Endodermal cell (in vitro differentiated cells): ENCODE results near the gene BCOR. TPM values are rescaled to one million over a fixed set of nuclear protein-coding genes. Genes with fewer than 3 reads are reported as not detected.

Experiments used
- DNase-seq: peaks from one replicate; pipeline ENCODE4 v3.0.0-alpha.2; 2017
- H3K27ac ChIP-seq: 2 replicates; pipeline ENCODE4 v1.5.1; 2013; ENCODE audit warnings: mild to moderate bottlenecking, low read depth, low read length, moderate library complexity
- H3K27me3 ChIP-seq: 2 replicates; pipeline ENCODE4 v1.6.1; 2013; ENCODE audit warnings: mild to moderate bottlenecking, low read length, moderate library complexity; ENCODE audit not compliant: insufficient read depth, control insufficient read depth, poor library complexity, severe bottlenecking
- H3K36me3 ChIP-seq: 2 replicates; pipeline ENCODE4 v1.7.0; 2013; ENCODE audit warnings: mild to moderate bottlenecking, low read length, moderate library complexity; ENCODE audit not compliant: control insufficient read depth, insufficient read depth
- H3K4me1 ChIP-seq: one replicate; pipeline ENCODE4 v1.7.0; 2013; ENCODE audit warnings: low read length; ENCODE audit not compliant: control insufficient read depth, insufficient read depth
- H3K4me3 ChIP-seq: 2 replicates; pipeline ENCODE4 v1.5.1; 2013; ENCODE audit warnings: mild to moderate bottlenecking, low read length, moderate library complexity
- H3K9ac ChIP-seq: 2 replicates; pipeline ENCODE4 v1.6.1; 2013; ENCODE audit warnings: mild to moderate bottlenecking, low read length, moderate library complexity; ENCODE audit not compliant: poor library complexity, severe bottlenecking; ENCODE audit errors: extremely low read depth
- H3K9me3 ChIP-seq: 2 replicates; pipeline ENCODE4 v1.6.1; 2013; ENCODE audit warnings: mild to moderate bottlenecking, low read length, moderate library complexity; ENCODE audit not compliant: control insufficient read depth
- H3K27ac Mint-ChIP-seq: 2 replicates; pipeline ENCODE4 v1.8.0; 2020; ENCODE audit warnings: mixed read lengths
- H3K27me3 Mint-ChIP-seq: 2 replicates; pipeline ENCODE4 v1.8.0; 2021; ENCODE audit warnings: mild to moderate bottlenecking, mixed read lengths; ENCODE audit not compliant: insufficient read depth
- H3K36me3 Mint-ChIP-seq: 2 replicates; pipeline ENCODE4 v1.8.0; 2020; ENCODE audit warnings: low read depth, mixed read lengths
- H3K4me1 Mint-ChIP-seq: 2 replicates; pipeline ENCODE4 v1.8.0; 2020; ENCODE audit warnings: mixed read lengths
- H3K4me3 Mint-ChIP-seq: 2 replicates; pipeline ENCODE4 v1.8.0; 2020; ENCODE audit warnings: mild to moderate bottlenecking, moderate library complexity, mixed read lengths
- H3K9me3 Mint-ChIP-seq: 2 replicates; pipeline ENCODE4 v1.8.0; 2020; ENCODE audit warnings: mild to moderate bottlenecking, mixed read lengths
- WGBS, 2 experiments: methylation state at CpG; one replicate each; pipeline versions ENCODE4 v1.1.5 to v1.1.7; 2013; ENCODE audit warnings: missing lambda C conversion rate in 2 of 2, mixed read lengths in 1 of 2; ENCODE audit not compliant: insufficient coverage in 1 of 2, insufficient read length in 1 of 2; 5-methylcytosine and 5-hydroxymethylcytosine counted together
- total RNA-seq, 2 donors: library from RNA; stranded (reverse); fragmentation: NEBNext Ultra II Directional in 1 of 2; extraction: Animal tissue kit (Norgen Biotek cat#: 25700) in 1 of 2; gene quantifications; 2 replicates in 1 of 2; 3 replicates in 1 of 2; pipeline ENCODE4 v1.2.1, GENCODE V29; 2021
- TF ChIP-seq, protein P1 (sequence below): fragments of 200-600 bp; sonication (generic); conservative IDR thresholded peaks from 2 replicates; pipeline ENCODE4 v1.5.0; 2021; ENCODE audit warnings: antibody characterized with exemption, mild to moderate bottlenecking

BCOR gene
- total RNA-seq, 2 donors from 2014 or later, result 31.3 to 37.9 TPM

DNA sequence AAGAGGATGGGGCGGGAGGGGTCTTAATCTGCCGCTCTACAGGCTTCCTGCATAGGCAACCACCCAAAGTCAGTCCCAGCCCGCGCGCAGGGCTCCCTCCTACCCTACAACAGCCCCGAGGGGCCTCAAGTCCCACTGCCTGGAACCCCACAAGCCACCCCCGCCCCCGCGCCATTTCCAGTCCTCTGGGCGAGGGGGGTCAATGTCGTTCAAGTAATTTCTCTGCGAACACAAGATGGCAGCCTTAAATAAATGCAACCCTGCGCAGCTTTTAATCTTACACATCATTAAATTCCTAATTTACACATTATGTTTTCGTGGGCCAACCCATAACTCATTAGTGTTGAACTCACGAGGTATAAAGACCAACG lies 92.9 kb downstream of the BCOR start:
- Histone ChIP-seq H3K27me3 (peaks cover 36% of the 10 kb centered on the region), H3K36me3 (no peaks in the 10 kb centered on the region), H3K9me3 (no peaks in the 10 kb centered on the region), H3K4me1 (peaks cover 6% of the 10 kb centered on the region), H3K4me3 (peak overlapping the region; percentile 53), H3K27ac (no peak overlapping the region), H3K9ac (no peak overlapping the region)
- TF ChIP-seq, protein P1, sequence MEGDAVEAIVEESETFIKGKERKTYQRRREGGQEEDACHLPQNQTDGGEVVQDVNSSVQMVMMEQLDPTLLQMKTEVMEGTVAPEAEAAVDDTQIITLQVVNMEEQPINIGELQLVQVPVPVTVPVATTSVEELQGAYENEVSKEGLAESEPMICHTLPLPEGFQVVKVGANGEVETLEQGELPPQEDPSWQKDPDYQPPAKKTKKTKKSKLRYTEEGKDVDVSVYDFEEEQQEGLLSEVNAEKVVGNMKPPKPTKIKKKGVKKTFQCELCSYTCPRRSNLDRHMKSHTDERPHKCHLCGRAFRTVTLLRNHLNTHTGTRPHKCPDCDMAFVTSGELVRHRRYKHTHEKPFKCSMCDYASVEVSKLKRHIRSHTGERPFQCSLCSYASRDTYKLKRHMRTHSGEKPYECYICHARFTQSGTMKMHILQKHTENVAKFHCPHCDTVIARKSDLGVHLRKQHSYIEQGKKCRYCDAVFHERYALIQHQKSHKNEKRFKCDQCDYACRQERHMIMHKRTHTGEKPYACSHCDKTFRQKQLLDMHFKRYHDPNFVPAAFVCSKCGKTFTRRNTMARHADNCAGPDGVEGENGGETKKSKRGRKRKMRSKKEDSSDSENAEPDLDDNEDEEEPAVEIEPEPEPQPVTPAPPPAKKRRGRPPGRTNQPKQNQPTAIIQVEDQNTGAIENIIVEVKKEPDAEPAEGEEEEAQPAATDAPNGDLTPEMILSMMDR, result no peak
- H3K27ac Mint-ChIP-seq, result no peak overlapping the region
- H3K27me3 Mint-ChIP-seq, result peaks cover 67% of the 10 kb centered on the region
- DNase-seq, result peak; percentile 66
- no peaks in the 10 kb centered on the region for H3K36me3 Mint-ChIP-seq
- peaks cover 42% of the 10 kb centered on the region for H3K4me1 Mint-ChIP-seq
- H3K9me3 Mint-ChIP-seq, result peaks cover 3% of the 10 kb centered on the region
- peak overlapping the region; percentile 60 for H3K4me3 Mint-ChIP-seq
- whole genome bisulfite sequencing, 2 experiments, result 16% methylated on average over 15 of the region's 16 CpGs; no CpG with 5 or more reads in 1 of the 2 experiments

DNA sequence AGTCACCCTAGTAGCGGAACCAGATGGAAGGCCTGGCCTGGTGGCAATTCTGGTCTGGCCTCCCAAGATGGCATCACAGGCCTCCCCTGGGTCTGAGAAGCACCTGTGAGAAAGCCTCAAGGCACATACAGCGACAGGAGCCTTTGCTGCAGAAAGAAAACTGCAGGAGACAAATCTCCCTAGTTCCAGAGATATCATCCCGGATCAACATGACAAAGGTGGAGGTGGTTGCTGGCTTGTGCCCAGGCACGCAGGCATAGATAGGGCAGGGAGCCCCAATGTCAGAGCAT lies 93.6 kb downstream of the BCOR start:
- DNase-seq, result peak; percentile 88
- TF ChIP-seq, protein P1, result no peak

DNA sequence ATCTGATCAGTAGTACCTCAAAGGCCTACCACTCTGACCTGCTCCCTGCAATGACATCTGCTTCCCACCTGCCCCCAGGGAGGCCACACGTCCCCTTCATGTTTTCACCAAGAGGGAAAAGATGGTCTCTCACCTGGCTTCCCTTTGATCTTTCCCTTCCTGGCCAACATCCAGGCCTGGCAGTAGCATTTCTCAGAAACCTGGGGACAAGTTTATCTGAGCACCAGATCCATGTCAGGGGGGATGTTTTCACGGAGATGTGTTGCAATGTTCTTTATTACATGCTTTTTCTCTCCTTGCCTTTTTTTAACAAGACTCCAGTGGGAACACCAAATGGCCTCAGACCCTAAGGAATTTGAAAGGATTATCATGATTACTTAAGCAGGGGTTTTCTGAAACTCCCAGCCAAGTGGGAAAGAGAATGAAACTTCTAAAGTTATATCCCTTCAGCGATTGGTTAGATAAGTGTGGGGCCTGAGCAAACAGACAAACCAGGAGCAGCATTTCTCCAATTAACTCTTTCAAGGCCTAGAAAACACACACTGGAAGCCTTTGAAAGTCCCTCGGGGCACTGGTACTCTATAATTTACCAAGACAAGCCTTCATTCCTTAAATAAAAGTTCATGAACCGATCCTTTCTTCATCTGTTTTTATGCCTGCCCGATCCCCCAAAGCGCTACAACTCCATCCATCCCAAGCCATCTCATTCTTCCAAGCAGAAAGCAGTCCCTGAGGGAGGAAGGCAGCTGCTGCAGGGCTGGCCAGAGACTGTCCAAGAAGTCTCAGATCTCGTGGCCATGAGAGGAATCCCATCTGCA lies 94.1 kb downstream of the BCOR start:
- H3K36me3 Mint-ChIP-seq, result no peaks in the 10 kb centered on the region
- WGBS, 2 experiments, result 26% methylated on average over 8 of the region's 8 CpGs; no CpG with 5 or more reads in 1 of the 2 experiments
- no peaks in the 10 kb centered on the region for H3K9me3 ChIP-seq
- peak overlapping the region; percentile 40 for H3K4me3 ChIP-seq
- H3K4me3 Mint-ChIP-seq, result peak overlapping the region; percentile 60
- peaks cover 33% of the 10 kb centered on the region for H3K27me3 ChIP-seq
- no peak overlapping the region for H3K27ac Mint-ChIP-seq
- peaks cover 58% of the 10 kb centered on the region for H3K27me3 Mint-ChIP-seq
- no peak overlapping the region for H3K9ac ChIP-seq
- TF ChIP-seq, protein P1, result no peak
- H3K36me3 ChIP-seq, result no peaks in the 10 kb centered on the region
- no peak overlapping the region for H3K27ac ChIP-seq
- DNase-seq, result peak; percentile 63
- H3K4me1 ChIP-seq, result peaks cover 6% of the 10 kb centered on the region
- H3K9me3 Mint-ChIP-seq, result peaks cover 8% of the 10 kb centered on the region
- H3K4me1 Mint-ChIP-seq, result peaks cover 38% of the 10 kb centered on the region

More for the DNA sequence above, 93.6 kb downstream of the BCOR start:
- peaks cover 35% of the 10 kb centered on the region for H3K27me3 ChIP-seq
- H3K36me3 ChIP-seq, result no peaks in the 10 kb centered on the region
- H3K9ac ChIP-seq, result no peak overlapping the region
- Mint-ChIP-seq H3K9me3 (peaks cover 3% of the 10 kb centered on the region), H3K27me3 (peaks cover 64% of the 10 kb centered on the region), H3K27ac (no peak overlapping the region), H3K4me1 (peaks cover 38% of the 10 kb centered on the region), H3K4me3 (peak overlapping the region; percentile 60), H3K36me3 (no peaks in the 10 kb centered on the region)
- 26% methylated on average over 4 of the region's 4 CpGs; no CpG with 5 or more reads in 1 of the 2 experiments for WGBS, 2 experiments
- H3K4me3 ChIP-seq, result peak overlapping the region; percentile 40
- H3K27ac ChIP-seq, result no peak overlapping the region
- peaks cover 6% of the 10 kb centered on the region for H3K4me1 ChIP-seq
- H3K9me3 ChIP-seq, result no peaks in the 10 kb centered on the region
